Stomach (tissue), 9 donors: ENCODE measurements around the gene GPR171. TPM values are rescaled to one million over a fixed set of nuclear protein-coding genes. Genes with fewer than 3 reads are reported as not detected.

ENCODE experiments used
- DNase-seq, 2 donors: peaks; one replicate each; pipeline versions ENCODE4 v3.0.0 to v3.0.0-alpha.2; 2013 to 2019
- H3K27ac ChIP-seq, 5 donors: fragments of 200-600 bp in 4 of 5; sonication (generic) in 4 of 5; one replicate each; pipeline ENCODE4 v1.5.1; 2013 to 2019; ENCODE audit warnings: mild to moderate bottlenecking in 1 of 5, moderate library complexity in 1 of 5
- H3K27me3 ChIP-seq, 3 donors: fragments of 200-600 bp; sonication (generic); one replicate each; pipeline ENCODE4 v1.5.1; 2017 to 2019; ENCODE audit warnings: mixed run types in 1 of 3
- H3K36me3 ChIP-seq, 4 donors: fragments of 200-600 bp; sonication (generic); 1 replicate in 3 of 4; 2 replicates in 1 of 4; pipeline ENCODE4 v1.5.1; 2016 to 2019
- H3K4me1 ChIP-seq, 4 donors: fragments of 200-600 bp; sonication (generic); one replicate each; pipeline ENCODE4 v1.5.1; 2016 to 2019
- H3K4me3 ChIP-seq, 4 donors: fragments of 200-600 bp; sonication (generic) in 3 of 4; one replicate each; pipeline ENCODE4 v1.5.1; 2016 to 2019; ENCODE audit warnings: mild to moderate bottlenecking in 1 of 4
- H3K9me3 ChIP-seq, 4 donors: fragments of 200-600 bp; sonication (generic); one replicate each; pipeline ENCODE4 v1.5.1; 2016 to 2019
- EP300 ChIP-seq: sonication (generic); formaldehyde crosslinking; IDR thresholded peaks from one replicate; pipeline ENCODE4 v1.6.1; 2017; ENCODE audit warnings: antibody characterized with exemption
- POLR2A ChIP-seq, 4 donors: fragments of 450-650 bp; IDR thresholded peaks; one replicate each; pipeline ENCODE4 v1.6.1; 2016; ENCODE audit warnings: antibody characterized with exemption in 4 of 4, control low read depth in 2 of 4, mild to moderate bottlenecking in 1 of 4, moderate library complexity in 1 of 4
- POLR2AphosphoS5 ChIP-seq, 3 donors: sonication (generic); formaldehyde crosslinking; IDR thresholded peaks; one replicate each; pipeline ENCODE4 v1.6.1; 2016; ENCODE audit warnings: antibody characterized with exemption in 3 of 3
- WGBS, 5 donors: extraction: QIAGEN DNeasy Blood & Tissue Kit in 3 of 5; methylation state at CpG; one replicate each; pipeline versions ENCODE4 v1.1.5 to v1.1.7; 2013 to 2018; 5-methylcytosine and 5-hydroxymethylcytosine counted together
- intact Hi-C: fragments of 100-400 bp; cut with DNase I; formaldehyde crosslinking; loops from one replicate; pipeline ENCODE4 v1.15.1; 2023; ENCODE audit warnings: low total_unique reads
- polyA plus RNA-seq, 3 donors: library from polyadenylated mRNA; stranded (reverse); fragments of 200-250 nt; gene quantifications; one replicate each; pipeline ENCODE4 v1.2.3, GENCODE V29; 2013
- total RNA-seq, 5 donors: library from RNA; depleted of rRNA; stranded (reverse); fragments of >200 nt; gene quantifications; one replicate each; pipeline versions ENCODE4 v1.1.0 to v1.2.3, GENCODE V29; 2014 to 2016
- TF ChIP-seq, protein P1 (sequence below), 7 experiments: fragments of 450-650 bp in 4 of 7; fragments of 200-600 bp in 3 of 7; sonication (generic) in 3 of 7; IDR thresholded peaks; one replicate each; pipeline ENCODE4 v1.5.1; 2016 to 2019; ENCODE audit warnings: antibody characterized with exemption in 7 of 7, control low read depth in 2 of 7, mild to moderate bottlenecking in 1 of 7
- donor health status: healthy with polysubstance abuse.
- donor health status: Bipolar disorder and iron deficiency.
- donor health status: healthy.

The GPR171 gene
- total and polyA plus RNA-seq, 8 donors: 0.44 to 37.5 (median 1.4) TPM; not detected in 1

DNA sequence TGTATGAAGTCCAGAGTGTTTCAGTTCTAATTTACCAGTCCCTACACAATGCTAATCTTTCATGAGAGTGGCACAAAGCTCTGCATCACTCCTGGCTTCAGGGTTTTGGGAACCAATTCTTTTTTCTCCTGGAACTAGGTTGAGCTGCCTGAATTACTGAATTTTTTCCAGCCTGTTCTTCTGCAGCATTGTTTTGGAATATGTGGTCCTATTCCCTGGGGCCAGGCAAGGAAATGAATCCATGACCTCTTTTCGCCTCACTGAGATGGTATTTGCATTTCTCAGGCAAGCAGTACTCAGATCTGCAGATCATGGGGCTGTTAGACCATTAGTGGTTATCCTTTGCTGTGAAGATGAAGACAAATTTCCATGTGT is 25.6 kb upstream of the GPR171 start:
- Histone ChIP-seq H3K4me1 (peaks cover 4 to 51% (median 31%) of the 10 kb centered on the region in 4 donors), H3K4me3 (no peak overlapping the region), H3K36me3 (no peaks in the 10 kb centered on the region), H3K27me3 (no peaks in the 10 kb centered on the region), H3K27ac (peak overlapping the region in 4 of 5 donors; percentile 13 to 78 (median 57)), H3K9me3 (no peaks in the 10 kb centered on the region)
- no peak for TF ChIP-seq EP300
- TF ChIP-seq POLR2AphosphoS5 (IDR thresholded peaks at IDR 0.05): no peak
- TF ChIP-seq, protein P1, sequence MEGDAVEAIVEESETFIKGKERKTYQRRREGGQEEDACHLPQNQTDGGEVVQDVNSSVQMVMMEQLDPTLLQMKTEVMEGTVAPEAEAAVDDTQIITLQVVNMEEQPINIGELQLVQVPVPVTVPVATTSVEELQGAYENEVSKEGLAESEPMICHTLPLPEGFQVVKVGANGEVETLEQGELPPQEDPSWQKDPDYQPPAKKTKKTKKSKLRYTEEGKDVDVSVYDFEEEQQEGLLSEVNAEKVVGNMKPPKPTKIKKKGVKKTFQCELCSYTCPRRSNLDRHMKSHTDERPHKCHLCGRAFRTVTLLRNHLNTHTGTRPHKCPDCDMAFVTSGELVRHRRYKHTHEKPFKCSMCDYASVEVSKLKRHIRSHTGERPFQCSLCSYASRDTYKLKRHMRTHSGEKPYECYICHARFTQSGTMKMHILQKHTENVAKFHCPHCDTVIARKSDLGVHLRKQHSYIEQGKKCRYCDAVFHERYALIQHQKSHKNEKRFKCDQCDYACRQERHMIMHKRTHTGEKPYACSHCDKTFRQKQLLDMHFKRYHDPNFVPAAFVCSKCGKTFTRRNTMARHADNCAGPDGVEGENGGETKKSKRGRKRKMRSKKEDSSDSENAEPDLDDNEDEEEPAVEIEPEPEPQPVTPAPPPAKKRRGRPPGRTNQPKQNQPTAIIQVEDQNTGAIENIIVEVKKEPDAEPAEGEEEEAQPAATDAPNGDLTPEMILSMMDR (IDR thresholded peaks at IDR 0.05): no peak
- no peak for TF ChIP-seq POLR2A (IDR thresholded peaks at IDR 0.05)
- 43 to 59% (median 48%) methylated on average over 1 of the region's 1 CpG for WGBS, 5 donors
- intact Hi-C loops: loop anchor here (5.0 kb wide), 1 partner anchor 54 kb away; no protein-coding TSS in a partner anchor
- peak in 1 of 2 donors; percentile 41 for DNase-seq

DNA sequence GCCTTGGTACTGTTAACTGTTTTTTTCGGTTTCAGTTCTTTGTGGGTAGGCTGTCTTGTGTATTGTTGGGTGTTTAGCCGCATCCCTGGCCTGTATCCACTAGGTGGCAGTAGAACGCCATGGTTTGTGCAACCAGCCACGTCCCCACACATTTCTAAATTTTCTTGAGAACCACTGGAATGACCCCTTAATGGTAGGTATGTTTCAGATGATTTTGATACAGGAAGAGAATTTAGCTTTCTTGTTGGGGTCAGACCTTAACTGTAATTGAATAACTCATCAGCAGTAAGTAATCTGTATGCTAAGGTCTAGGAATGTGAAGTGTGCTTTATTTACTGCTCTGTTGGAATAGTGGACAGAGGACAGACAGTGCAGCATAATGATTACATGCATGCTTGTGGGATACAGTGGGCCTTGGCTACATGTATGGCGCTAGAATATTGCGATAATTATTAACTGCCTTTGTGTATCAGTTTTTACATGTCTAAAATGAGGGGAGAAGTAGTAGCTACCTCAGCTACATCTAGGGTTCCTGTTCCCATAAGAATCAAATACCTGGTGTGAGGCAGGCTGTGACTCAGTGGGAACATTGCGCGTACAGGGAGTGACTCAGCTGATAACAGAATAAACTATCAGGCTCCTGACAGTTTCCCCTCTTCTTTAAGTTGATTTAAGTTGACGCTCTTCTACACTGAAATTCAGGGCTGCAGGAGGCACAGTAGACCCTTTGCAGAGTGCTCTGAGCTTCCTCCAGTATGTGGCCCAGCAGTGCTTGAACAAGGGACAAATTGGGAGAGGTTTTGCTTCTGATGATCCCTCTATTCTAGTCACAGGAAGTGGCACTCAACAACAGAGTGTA is 25.0 kb upstream of the GPR171 start:
- TF ChIP-seq POLR2A (IDR thresholded peaks at IDR 0.05) (no peak), POLR2AphosphoS5 (IDR thresholded peaks at IDR 0.05) (peak in 1 of 3 donors; percentile 40), EP300 (no peak)
- TF ChIP-seq, protein P1 (IDR thresholded peaks at IDR 0.05): peak in 5 of 7 experiments; percentile 76 to 95 (median 90)
- Histone ChIP-seq H3K36me3 (no peaks in the 10 kb centered on the region), H3K4me3 (no peak overlapping the region), H3K9me3 (no peaks in the 10 kb centered on the region), H3K27me3 (no peaks in the 10 kb centered on the region), H3K4me1 (peaks cover 4 to 51% (median 29%) of the 10 kb centered on the region in 4 donors), H3K27ac (peak overlapping the region in 4 of 5 donors; percentile 13 to 78 (median 57))
- intact Hi-C loops: loop anchor here (5.0 kb wide), 1 partner anchor 54 kb away; no protein-coding TSS in a partner anchor
- WGBS, 5 donors: 16 to 30% (median 21%) methylated on average over 9 of the region's 9 CpGs
- DNase-seq: peak; percentile 81 to 94

DNA sequence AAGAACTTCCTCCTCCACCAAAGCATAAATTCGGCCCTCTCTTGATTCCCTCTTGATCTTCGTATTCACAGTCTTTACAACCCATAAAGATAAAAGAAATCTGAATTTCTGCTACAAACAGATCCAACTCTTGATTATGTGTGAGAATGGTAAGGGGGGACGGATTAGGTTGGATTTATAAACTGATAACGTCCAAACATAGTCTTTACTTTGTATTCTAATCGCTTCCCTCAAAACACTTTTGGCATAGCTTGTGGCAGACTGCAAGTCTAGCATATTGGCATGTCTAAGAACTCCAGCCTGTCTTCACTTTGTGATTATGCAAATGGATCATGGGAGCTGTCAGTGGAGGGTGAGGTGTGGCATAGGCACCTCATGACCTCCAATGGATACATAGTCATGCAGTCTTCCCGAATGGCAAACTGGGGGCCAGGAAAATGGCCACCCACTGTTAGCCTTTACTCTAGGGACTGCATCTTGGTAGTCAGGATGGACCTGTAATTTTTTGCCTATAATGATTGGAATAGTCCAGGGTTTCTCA is 24.3 kb upstream of the GPR171 start:
- intact Hi-C loops: loop anchor here (5.0 kb wide), 1 partner anchor 55 kb away; no protein-coding TSS in a partner anchor
- WGBS, 5 donors: 65 to 70% (median 69%) methylated on average over 6 of the region's 6 CpGs
- no peak for TF ChIP-seq EP300
- no peak for TF ChIP-seq POLR2AphosphoS5 (IDR thresholded peaks at IDR 0.05)
- TF ChIP-seq, protein P1 (IDR thresholded peaks at IDR 0.05): no peak
- TF ChIP-seq POLR2A (IDR thresholded peaks at IDR 0.05): no peak

DNA sequence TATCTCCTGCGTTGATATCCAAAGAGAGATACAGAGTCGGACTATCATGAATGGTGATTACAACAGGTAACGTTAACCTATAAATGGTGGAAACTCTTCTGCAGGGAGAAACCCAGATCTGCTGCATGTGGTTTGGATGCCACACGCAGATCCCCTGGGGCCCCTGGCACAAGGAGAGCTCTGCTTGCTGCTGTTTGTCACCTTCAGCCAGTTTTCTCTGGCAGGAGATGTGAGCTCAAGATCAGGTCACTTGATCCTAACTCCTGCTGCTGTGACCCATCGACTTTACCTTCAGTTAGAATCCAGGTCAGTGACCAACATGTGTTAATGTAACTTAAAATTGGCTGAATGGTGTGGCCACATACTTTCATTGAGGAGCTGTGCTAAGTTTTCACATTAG is 23.8 kb upstream of the GPR171 start:
- intact Hi-C loops: loop anchor here (5.0 kb wide), 1 partner anchor 55 kb away; no protein-coding TSS in a partner anchor

More for the DNA sequence above, 24.3 kb upstream of the GPR171 start:
- H3K27ac ChIP-seq: peak overlapping the region in 3 of 5 donors; percentile 15 to 78 (median 50)
- no peaks in the 10 kb centered on the region for H3K36me3 ChIP-seq
- no peak for DNase-seq
- peaks cover 4 to 51% (median 29%) of the 10 kb centered on the region in 4 donors for H3K4me1 ChIP-seq
- H3K27me3 ChIP-seq: no peaks in the 10 kb centered on the region
- no peak overlapping the region for H3K4me3 ChIP-seq
- no peaks in the 10 kb centered on the region for H3K9me3 ChIP-seq

More for the DNA sequence above, 23.8 kb upstream of the GPR171 start:
- no peaks in the 10 kb centered on the region for H3K27me3 ChIP-seq
- no peak for DNase-seq
- H3K4me3 ChIP-seq: no peak overlapping the region
- no peak for TF ChIP-seq EP300
- TF ChIP-seq POLR2A (IDR thresholded peaks at IDR 0.05): no peak
- TF ChIP-seq, protein P1 (IDR thresholded peaks at IDR 0.05): no peak
- no peak for TF ChIP-seq POLR2AphosphoS5 (IDR thresholded peaks at IDR 0.05)
- H3K9me3 ChIP-seq: no peaks in the 10 kb centered on the region
- H3K4me1 ChIP-seq: peaks cover 4 to 51% (median 29%) of the 10 kb centered on the region in 4 donors
- WGBS, 5 donors: 82 to 95% (median 91%) methylated on average over 5 of the region's 5 CpGs
- H3K27ac ChIP-seq: peak overlapping the region in 3 of 5 donors; percentile 15 to 78 (median 50)
- H3K36me3 ChIP-seq: no peaks in the 10 kb centered on the region
